ENCODE measurements around the gene ZBED4. TPM values are rescaled to one million over a fixed set of nuclear protein-coding genes. Genes with fewer than 3 reads are reported as not detected.

Gene ZBED4
- total RNA-seq, result 10 to 100 TPM in 1 of 2 donors, 1 to 10 TPM in 1; 9.6 to 17.1 TPM

GRCh38 chr22:49852898-49853894 lies at the start of gene ZBED4:
Gene ZBED4, plus strand, starts transcription at chr22:49853844. Its CDS starts 29,819 bp downstream, at chr22:49883663.
- H3K27ac ChIP-seq, result peak within 1 kb of the TSS; percentile 95 to 99 (median 98)
- intact Hi-C loops (cut with DNase I), result loop anchor here (10.0 kb wide), 1 partner anchor 62 kb away; the partner anchor contains the start of genes ALG12 and CRELD2
- H3K4me1 ChIP-seq, result peaks cover 63% of the 10 kb centered on the region

GRCh38 chr22:49807129-49807528 lies 46.5 kb upstream of the ZBED4 start:
- H3K4me3 ChIP-seq, result no peak overlapping the region
- DNase-seq, result no peak
- H3K9me3 ChIP-seq, result no peaks in the 10 kb centered on the region
- 95 to 96% methylated on average over 8 of the region's 8 CpGs for WGBS, 2 donors
- no peak for ATAC-seq
- intact Hi-C loops (cut with DNase I), result no loop called here
- no peaks in the 10 kb centered on the region for H3K27me3 ChIP-seq
- peaks cover 3 to 5% of the 10 kb centered on the region in 2 donors for H3K36me3 ChIP-seq (replicated peaks in 1 of 2; ENCODE audit: insufficient read depth in 1 of 2, low read depth in 2 of 2)
- peaks cover 13% of the 10 kb centered on the region for H3K4me1 ChIP-seq
- TF ChIP-seq CTCF (IDR thresholded peaks at IDR 0.05), result no peak
- TF ChIP-seq POLR2A (IDR thresholded peaks at IDR 0.05), result no peak
- H3K27ac ChIP-seq, result no peak overlapping the region

More at GRCh38 chr22:49852898-49853894, at the start of gene ZBED4:
- DNase-seq, result peak; percentile 98 to 99 (median 99)
- H3K36me3 ChIP-seq (replicated peaks in 1 of 2; ENCODE audit: insufficient read depth in 1 of 2, low read depth in 2 of 2), result no peaks in the 10 kb centered on the region
- peak within 1 kb of the TSS; percentile 21 to 41 for H3K4me3 ChIP-seq
- ATAC-seq, result peak; percentile 89
- peak; percentile 90 to 92 (median 91) for TF ChIP-seq POLR2A (IDR thresholded peaks at IDR 0.05)
- no peak for TF ChIP-seq CTCF (IDR thresholded peaks at IDR 0.05)
- 1% methylated on average over 19 to 68 of the region's 127 CpGs for WGBS, 2 donors
- H3K9me3 ChIP-seq, result no peaks in the 10 kb centered on the region
- peaks cover 0 to 11% of the 10 kb centered on the region in 2 donors for H3K27me3 ChIP-seq

DNA sequence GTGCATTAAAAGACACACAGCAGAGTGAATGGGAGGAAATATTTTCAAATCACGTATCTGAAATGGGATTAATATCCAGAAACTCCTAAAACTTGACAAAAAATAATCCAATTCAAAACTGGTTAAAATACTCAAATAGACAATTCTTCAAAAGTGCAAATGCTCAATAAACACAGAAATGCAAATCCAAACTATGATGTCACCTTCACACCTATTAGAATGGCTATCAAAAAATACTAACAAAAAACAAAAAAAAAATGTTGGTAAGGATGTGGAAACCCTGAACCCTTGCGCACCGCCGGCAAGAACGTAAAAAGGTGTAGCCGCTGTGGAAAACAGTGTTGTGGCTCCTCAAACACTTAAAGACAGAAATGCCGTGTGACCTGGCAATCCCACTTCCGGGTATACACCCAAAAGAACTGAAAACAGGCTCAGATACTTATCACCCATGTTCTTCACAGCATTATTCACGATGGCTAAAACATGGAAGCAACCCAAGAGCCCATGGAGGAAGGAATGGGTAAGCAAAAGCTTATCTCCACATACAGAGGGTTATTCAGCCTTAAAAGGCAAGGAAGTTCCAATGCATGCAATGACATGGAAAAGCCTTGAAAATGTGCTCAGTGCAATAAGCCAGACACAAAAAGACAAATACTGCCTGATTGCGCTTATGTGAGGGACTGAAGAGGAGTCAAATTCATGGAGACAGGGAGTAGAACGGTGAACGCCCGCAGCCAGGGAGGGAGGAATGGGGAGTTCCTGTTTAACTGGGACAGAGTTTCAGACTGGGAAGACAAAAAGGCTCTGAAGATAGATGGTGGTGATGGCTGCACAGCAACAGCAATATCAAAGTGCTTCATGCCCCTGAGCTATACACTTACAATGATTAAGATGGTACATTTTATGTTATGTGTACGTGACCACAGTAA lies 45.6 kb upstream of the ZBED4 start:
- H3K27me3 ChIP-seq, result no peaks in the 10 kb centered on the region
- intact Hi-C loops (cut with DNase I), result no loop called here
- H3K36me3 ChIP-seq (replicated peaks in 1 of 2; ENCODE audit: insufficient read depth in 1 of 2, low read depth in 2 of 2), result peaks cover 3% of the 10 kb centered on the region in 2 donors
- no peak overlapping the region for H3K27ac ChIP-seq
- peaks cover 20% of the 10 kb centered on the region for H3K4me1 ChIP-seq
- TF ChIP-seq CTCF (IDR thresholded peaks at IDR 0.05) (no peak), POLR2A (IDR thresholded peaks at IDR 0.05) (no peak)
- DNase-seq (no peak), ATAC-seq (no peak)
- WGBS, 2 donors, result 80 to 85% methylated on average over 14 of the region's 14 CpGs
- H3K9me3 ChIP-seq, result no peaks in the 10 kb centered on the region
- no peak overlapping the region for H3K4me3 ChIP-seq

DNA sequence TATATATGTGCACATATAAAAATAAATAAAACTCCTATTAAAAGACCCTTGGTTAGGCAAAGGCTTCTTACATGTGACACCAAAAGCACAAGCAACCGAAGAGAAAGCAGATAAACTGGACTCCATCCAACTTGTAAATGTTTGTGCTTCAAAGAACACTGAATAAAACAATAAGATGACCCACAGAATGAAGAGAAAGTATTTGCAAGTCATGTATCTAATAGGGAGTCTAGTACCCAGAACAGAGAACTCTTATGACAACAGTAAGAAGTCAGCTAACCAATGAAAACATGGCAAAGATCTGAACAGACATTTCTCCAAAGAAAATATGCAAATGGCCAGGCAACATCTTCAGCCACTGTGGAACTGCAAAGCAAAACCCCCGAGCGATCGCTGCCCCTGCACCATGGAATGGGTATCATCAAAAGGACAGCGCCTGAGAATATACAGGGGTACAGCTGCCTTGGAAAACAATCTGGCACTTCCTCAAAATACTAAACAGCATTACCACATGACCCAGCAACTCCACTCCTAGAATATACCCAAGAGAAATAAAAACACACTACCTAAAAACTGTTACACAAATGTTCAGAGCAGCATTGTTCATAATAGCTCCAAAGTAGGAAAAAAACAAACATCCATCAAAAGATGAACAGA lies 43.2 kb upstream of the ZBED4 start:
- H3K27ac ChIP-seq, result no peak overlapping the region
- intact Hi-C loops (cut with DNase I), result no loop called here
- DNase-seq (no peak), ATAC-seq (no peak)
- no peak for TF ChIP-seq POLR2A (IDR thresholded peaks at IDR 0.05)
- no peak for TF ChIP-seq CTCF (IDR thresholded peaks at IDR 0.05)
- 72 to 78% methylated on average over 5 of the region's 5 CpGs for WGBS, 2 donors
- H3K36me3 ChIP-seq (replicated peaks in 1 of 2; ENCODE audit: insufficient read depth in 1 of 2, low read depth in 2 of 2), result no peaks in the 10 kb centered on the region
- no peak overlapping the region for H3K4me3 ChIP-seq
- H3K27me3 ChIP-seq, result no peaks in the 10 kb centered on the region
- H3K4me1 ChIP-seq, result peaks cover 42% of the 10 kb centered on the region
- H3K9me3 ChIP-seq, result no peaks in the 10 kb centered on the region

Measured in body of pancreas (tissue), 4 donors.